Right lobe of liver (tissue), 6 donors: ENCODE data around the gene SFSWAP. TPM values are rescaled to one million over a fixed set of nuclear protein-coding genes. Genes with fewer than 3 reads are reported as not detected.

Experiments used
- ATAC-seq, 4 donors: fragments of 200-7000 bp; cut with Tn5 transposase; one replicate each; pipeline ENCODE4 v1.9.1; 2020; ENCODE audit warnings: mild to moderate bottlenecking in 4 of 4, moderate library complexity in 4 of 4
- DNase-seq, 3 donors: peaks; one replicate each; pipeline ENCODE4 v3.0.0-alpha.2; 2020
- H3K27ac ChIP-seq, 3 donors: fragments of 200-600 bp; one replicate each; pipeline ENCODE4 v1.8.0; 2022
- H3K27me3 ChIP-seq, 2 donors: fragments of 200-600 bp; one replicate each; pipeline ENCODE4 v1.8.0; 2022
- H3K36me3 ChIP-seq, 4 donors: fragments of 200-600 bp; sonication (generic) in 1 of 4; one replicate each; pipeline versions ENCODE4 v1.5.1 to v1.8.0; 2017 to 2022; ENCODE audit warnings: control low read depth in 1 of 4
- H3K4me1 ChIP-seq, 4 donors: fragments of 200-600 bp; sonication (generic) in 1 of 4; one replicate each; pipeline versions ENCODE4 v1.5.1 to v1.8.0; 2017 to 2022; ENCODE audit warnings: control low read depth in 1 of 4
- H3K4me3 ChIP-seq, 3 donors: fragments of 200-600 bp; one replicate each; pipeline ENCODE4 v1.8.0; 2022
- H3K9me3 ChIP-seq, 4 donors: fragments of 200-600 bp; sonication (generic) in 1 of 4; one replicate each; pipeline versions ENCODE4 v1.5.1 to v1.8.0; 2017 to 2022; ENCODE audit warnings: control low read depth in 1 of 4
- POLR2A ChIP-seq: fragments of 450-650 bp; IDR thresholded peaks from one replicate; pipeline ENCODE4 v1.6.1; 2017; ENCODE audit warnings: antibody characterized with exemption, mild to moderate bottlenecking
- WGBS: methylation state at CpG from one replicate; pipeline ENCODE4 v1.1.6; 2018; ENCODE audit warnings: low coverage, low lambda C conversion rate; ENCODE audit not compliant: insufficient coverage; ENCODE audit errors: missing lambda C conversion rate; 5-methylcytosine and 5-hydroxymethylcytosine counted together
- intact Hi-C, 2 donors: fragments of 100-400 bp; cut with DNase I; formaldehyde crosslinking; loops; one replicate each; pipeline versions ENCODE4 v1.11.2 to v1.14.1; 2022
- total RNA-seq, 6 experiments: library from RNA; depleted of rRNA in 2 of 6; stranded (reverse); fragments of >200 nt in 2 of 6; fragmentation: NEBNext Ultra II Directional in 3 of 6; extraction: Animal tissue kit (Norgen Biotek cat#: 25700) in 3 of 6; gene quantifications; one replicate each; pipeline versions ENCODE4 v1.1.0 to v1.2.4, GENCODE V29; 2016 to 2023
- TF ChIP-seq, protein P1 (sequence below), 4 donors: fragments of 200-600 bp in 3 of 4; fragments of 450-650 bp in 1 of 4; IDR thresholded peaks; one replicate each; pipeline versions ENCODE4 v1.5.1 to v1.8.0; 2016 to 2022; ENCODE audit warnings: antibody characterized with exemption in 4 of 4, mild to moderate bottlenecking in 2 of 4
- donor health status: DM: no; HTN: yes; CAD: no.
- donor health status: DM: no; HTN: no; CAD: no.
- donor health status: DM: no; HTN: no; CAD: no.
- donor health status: DM: no; HTN: yes; CAD: no.
- donor health status: DM: no; HTN: yes; CAD: no.

SFSWAP gene
- total RNA-seq, 6 experiments from 2014 or later = 9.8 to 20.2 (median 13.1) TPM

- H3K27me3 ChIP-seq = no peaks in the 10 kb centered on the region
- WGBS = 96% methylated on average over 13 of the region's 15 CpGs
- intact Hi-C loops = no loop called here
- H3K4me3 ChIP-seq = no peak overlapping the region
- H3K36me3 ChIP-seq = peaks cover 0 to 54% (median 23%) of the 10 kb centered on the region in 4 donors
- ATAC-seq (no peak), DNase-seq (no peak)
- H3K4me1 ChIP-seq = no peaks in the 10 kb centered on the region
- H3K27ac ChIP-seq = no peak overlapping the region
- TF ChIP-seq POLR2A = no peak
- no peaks in the 10 kb centered on the region for H3K9me3 ChIP-seq
These were observed 24.9 kb downstream of the SFSWAP start for GRCh38 chr12:131735476-131736445.

- TF ChIP-seq, protein P1, sequence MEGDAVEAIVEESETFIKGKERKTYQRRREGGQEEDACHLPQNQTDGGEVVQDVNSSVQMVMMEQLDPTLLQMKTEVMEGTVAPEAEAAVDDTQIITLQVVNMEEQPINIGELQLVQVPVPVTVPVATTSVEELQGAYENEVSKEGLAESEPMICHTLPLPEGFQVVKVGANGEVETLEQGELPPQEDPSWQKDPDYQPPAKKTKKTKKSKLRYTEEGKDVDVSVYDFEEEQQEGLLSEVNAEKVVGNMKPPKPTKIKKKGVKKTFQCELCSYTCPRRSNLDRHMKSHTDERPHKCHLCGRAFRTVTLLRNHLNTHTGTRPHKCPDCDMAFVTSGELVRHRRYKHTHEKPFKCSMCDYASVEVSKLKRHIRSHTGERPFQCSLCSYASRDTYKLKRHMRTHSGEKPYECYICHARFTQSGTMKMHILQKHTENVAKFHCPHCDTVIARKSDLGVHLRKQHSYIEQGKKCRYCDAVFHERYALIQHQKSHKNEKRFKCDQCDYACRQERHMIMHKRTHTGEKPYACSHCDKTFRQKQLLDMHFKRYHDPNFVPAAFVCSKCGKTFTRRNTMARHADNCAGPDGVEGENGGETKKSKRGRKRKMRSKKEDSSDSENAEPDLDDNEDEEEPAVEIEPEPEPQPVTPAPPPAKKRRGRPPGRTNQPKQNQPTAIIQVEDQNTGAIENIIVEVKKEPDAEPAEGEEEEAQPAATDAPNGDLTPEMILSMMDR (IDR thresholded peaks at IDR 0.05) = no peak
- Histone ChIP-seq H3K4me3 (no peak overlapping the region), H3K9me3 (no peaks in the 10 kb centered on the region), H3K4me1 (no peaks in the 10 kb centered on the region), H3K27ac (no peak overlapping the region), H3K27me3 (no peaks in the 10 kb centered on the region), H3K36me3 (peaks cover 0 to 45% (median 19%) of the 10 kb centered on the region in 4 donors)
- DNase-seq (no peak), ATAC-seq (no peak)
- intact Hi-C loops = no loop called here
- 83% methylated on average over 11 of the region's 23 CpGs for WGBS
These were observed 25.7 kb downstream of the SFSWAP start for GRCh38 chr12:131736446-131737149.

DNA sequence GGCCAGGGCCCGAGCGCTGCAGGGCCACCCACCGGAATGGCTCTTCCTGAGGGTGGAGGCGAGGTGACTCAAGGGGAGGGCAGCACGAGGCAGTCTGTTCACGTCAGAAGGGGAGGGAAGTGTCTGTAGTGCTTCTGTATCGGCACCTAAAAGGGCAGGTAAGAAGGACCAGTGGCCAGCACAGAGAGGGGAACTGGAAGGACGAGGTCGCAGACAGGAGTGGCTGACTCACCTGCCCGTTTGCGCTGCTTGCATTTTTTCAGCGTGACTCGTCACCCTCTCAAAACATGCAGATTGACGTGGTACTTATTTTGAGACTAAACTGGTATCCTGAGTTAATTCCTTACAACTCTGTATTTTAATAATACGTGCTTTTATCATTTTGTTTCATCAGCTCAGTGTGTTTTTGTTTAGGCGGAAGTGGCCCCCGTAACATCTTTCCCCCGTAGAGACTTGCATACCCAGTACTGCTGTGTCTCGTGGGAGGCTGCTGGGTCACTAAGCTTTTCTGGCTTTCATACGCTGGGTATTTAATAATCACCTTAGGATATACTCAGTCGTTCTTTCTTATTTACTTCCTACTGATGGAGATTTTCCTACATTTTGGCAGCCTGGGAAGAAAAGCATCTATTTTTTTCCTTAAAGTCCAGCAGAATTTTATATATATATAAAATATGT is 26.4 kb downstream of the SFSWAP start:
- Histone ChIP-seq H3K4me3 (no peak overlapping the region), H3K4me1 (no peaks in the 10 kb centered on the region), H3K36me3 (peaks cover 0 to 41% (median 19%) of the 10 kb centered on the region in 4 donors), H3K9me3 (no peaks in the 10 kb centered on the region), H3K27me3 (no peaks in the 10 kb centered on the region), H3K27ac (no peak overlapping the region)
- ATAC-seq (peak in 1 of 4 donors; percentile 20), DNase-seq (no peak)
- 82% methylated on average over 14 of the region's 21 CpGs for WGBS
- intact Hi-C loops = no loop called here
- TF ChIP-seq POLR2A = no peak
- TF ChIP-seq, protein P1 (IDR thresholded peaks at IDR 0.05) = no peak

- Histone ChIP-seq H3K27me3 (no peaks in the 10 kb centered on the region), H3K4me3 (no peak overlapping the region), H3K4me1 (no peaks in the 10 kb centered on the region), H3K9me3 (no peaks in the 10 kb centered on the region), H3K36me3 (peaks cover 0 to 31% (median 16%) of the 10 kb centered on the region in 4 donors), H3K27ac (no peak overlapping the region)
- TF ChIP-seq, protein P1 (IDR thresholded peaks at IDR 0.05) = no peak
- TF ChIP-seq POLR2A = no peak
- DNase-seq (no peak), ATAC-seq (no peak)
- 78% methylated on average over 5 of the region's 5 CpGs for WGBS
- intact Hi-C loops = no loop called here
These were observed 27.3 kb downstream of the SFSWAP start for GRCh38 chr12:131738196-131738595.
